Measurements from ENCODE around the gene VCAM1. TPM values are rescaled to one million over a fixed set of nuclear protein-coding genes. Genes with fewer than 3 reads are reported as not detected.

VCAM1 gene, protein sequence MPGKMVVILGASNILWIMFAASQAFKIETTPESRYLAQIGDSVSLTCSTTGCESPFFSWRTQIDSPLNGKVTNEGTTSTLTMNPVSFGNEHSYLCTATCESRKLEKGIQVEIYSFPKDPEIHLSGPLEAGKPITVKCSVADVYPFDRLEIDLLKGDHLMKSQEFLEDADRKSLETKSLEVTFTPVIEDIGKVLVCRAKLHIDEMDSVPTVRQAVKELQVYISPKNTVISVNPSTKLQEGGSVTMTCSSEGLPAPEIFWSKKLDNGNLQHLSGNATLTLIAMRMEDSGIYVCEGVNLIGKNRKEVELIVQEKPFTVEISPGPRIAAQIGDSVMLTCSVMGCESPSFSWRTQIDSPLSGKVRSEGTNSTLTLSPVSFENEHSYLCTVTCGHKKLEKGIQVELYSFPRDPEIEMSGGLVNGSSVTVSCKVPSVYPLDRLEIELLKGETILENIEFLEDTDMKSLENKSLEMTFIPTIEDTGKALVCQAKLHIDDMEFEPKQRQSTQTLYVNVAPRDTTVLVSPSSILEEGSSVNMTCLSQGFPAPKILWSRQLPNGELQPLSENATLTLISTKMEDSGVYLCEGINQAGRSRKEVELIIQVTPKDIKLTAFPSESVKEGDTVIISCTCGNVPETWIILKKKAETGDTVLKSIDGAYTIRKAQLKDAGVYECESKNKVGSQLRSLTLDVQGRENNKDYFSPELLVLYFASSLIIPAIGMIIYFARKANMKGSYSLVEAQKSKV
- 1 to 10 TPM; 6.4 to 7.0 TPM for total RNA-seq

DNA sequence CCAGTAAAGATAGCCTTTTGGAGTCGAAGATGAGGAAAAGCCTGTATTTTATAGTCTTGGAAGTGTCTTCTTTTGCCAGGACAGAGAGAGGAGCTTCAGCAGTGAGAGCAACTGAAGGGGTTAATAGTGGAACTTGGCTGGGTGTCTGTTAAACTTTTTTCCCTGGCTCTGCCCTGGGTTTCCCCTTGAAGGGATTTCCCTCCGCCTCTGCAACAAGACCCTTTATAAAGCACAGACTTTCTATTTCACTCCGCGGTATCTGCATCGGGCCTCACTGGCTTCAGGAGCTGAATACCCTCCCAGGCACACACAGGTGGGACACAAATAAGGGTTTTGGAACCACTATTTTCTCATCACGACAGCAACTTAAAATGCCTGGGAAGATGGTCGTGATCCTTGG is at the start of gene VCAM1:
VCAM1 (plus strand) TSS at position 253 of the 400 bp plus-strand sequence; CDS start at position 372, 119 bp downstream.
- Histone ChIP-seq H3K27me3 (no peaks in the 10 kb centered on the region), H3K36me3 (no peaks in the 10 kb centered on the region), H3K4me3 (peak within 1 kb of the TSS; percentile 7 to 31), H3K9me3 (no peaks in the 10 kb centered on the region), H3K27ac (peak within 1 kb of the TSS in 1 of 2 donors; percentile 4), H3K4me1 (peaks cover 0 to 4% of the 10 kb centered on the region in 2 donors)
- no peak for DNase-seq (ENCODE audit: low spot score)
- TF ChIP-seq, protein P1, sequence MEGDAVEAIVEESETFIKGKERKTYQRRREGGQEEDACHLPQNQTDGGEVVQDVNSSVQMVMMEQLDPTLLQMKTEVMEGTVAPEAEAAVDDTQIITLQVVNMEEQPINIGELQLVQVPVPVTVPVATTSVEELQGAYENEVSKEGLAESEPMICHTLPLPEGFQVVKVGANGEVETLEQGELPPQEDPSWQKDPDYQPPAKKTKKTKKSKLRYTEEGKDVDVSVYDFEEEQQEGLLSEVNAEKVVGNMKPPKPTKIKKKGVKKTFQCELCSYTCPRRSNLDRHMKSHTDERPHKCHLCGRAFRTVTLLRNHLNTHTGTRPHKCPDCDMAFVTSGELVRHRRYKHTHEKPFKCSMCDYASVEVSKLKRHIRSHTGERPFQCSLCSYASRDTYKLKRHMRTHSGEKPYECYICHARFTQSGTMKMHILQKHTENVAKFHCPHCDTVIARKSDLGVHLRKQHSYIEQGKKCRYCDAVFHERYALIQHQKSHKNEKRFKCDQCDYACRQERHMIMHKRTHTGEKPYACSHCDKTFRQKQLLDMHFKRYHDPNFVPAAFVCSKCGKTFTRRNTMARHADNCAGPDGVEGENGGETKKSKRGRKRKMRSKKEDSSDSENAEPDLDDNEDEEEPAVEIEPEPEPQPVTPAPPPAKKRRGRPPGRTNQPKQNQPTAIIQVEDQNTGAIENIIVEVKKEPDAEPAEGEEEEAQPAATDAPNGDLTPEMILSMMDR (IDR thresholded peaks at IDR 0.05), result no peak

DNA sequence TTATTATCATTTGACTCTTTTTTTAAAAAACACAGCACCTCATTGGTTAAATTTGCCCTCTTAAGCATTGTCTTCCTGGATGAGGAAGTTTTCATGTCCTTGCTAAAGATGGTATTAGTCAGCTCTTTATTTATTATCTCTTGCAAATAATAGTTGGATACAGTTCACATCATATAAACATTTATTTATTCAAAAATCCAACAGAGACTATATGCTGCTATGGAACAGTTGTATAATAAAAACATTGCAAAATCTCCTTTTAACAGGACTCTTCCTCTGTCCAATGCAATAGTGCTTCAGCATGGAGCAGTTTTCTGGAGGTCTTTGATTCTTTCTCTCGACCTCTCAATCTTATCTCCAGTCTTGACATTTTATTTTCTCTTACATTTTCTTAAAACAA is 49.5 kb upstream of the VCAM1 start:
- Histone ChIP-seq H3K27me3 (no peaks in the 10 kb centered on the region), H3K9me3 (peaks cover 0 to 11% of the 10 kb centered on the region in 2 donors), H3K36me3 (no peaks in the 10 kb centered on the region), H3K4me1 (no peaks in the 10 kb centered on the region), H3K27ac (no peak overlapping the region), H3K4me3 (no peak overlapping the region)
- TF ChIP-seq, protein P1 (IDR thresholded peaks at IDR 0.05), result no peak
- no peak for DNase-seq (ENCODE audit: low spot score)

DNA sequence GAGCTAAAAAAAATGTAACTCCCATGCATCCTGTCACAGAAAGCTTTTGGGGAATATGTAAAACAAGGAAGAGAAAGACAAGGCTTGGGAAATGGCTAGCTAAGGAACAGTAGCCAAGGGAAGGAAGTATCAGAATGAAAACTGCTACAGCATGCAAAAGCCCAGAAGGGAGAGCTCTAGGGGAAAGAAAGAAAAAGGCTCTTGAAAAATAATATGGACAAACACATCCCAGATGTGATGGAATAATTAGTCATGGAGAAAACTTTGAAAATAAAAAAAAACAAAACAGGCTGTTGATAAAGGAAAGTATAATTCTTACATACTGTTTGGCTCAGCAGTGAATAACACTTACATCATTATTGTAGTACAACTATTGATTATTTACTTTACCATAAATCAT is 47.9 kb upstream of the VCAM1 start:
- peaks cover 0 to 13% of the 10 kb centered on the region in 2 donors for H3K9me3 ChIP-seq
- no peaks in the 10 kb centered on the region for H3K36me3 ChIP-seq
- no peaks in the 10 kb centered on the region for H3K27me3 ChIP-seq
- TF ChIP-seq, protein P1 (IDR thresholded peaks at IDR 0.05), result no peak
- DNase-seq (ENCODE audit: low spot score), result no peak
- H3K4me1 ChIP-seq, result no peaks in the 10 kb centered on the region
- no peak overlapping the region for H3K4me3 ChIP-seq
- H3K27ac ChIP-seq, result no peak overlapping the region

DNA sequence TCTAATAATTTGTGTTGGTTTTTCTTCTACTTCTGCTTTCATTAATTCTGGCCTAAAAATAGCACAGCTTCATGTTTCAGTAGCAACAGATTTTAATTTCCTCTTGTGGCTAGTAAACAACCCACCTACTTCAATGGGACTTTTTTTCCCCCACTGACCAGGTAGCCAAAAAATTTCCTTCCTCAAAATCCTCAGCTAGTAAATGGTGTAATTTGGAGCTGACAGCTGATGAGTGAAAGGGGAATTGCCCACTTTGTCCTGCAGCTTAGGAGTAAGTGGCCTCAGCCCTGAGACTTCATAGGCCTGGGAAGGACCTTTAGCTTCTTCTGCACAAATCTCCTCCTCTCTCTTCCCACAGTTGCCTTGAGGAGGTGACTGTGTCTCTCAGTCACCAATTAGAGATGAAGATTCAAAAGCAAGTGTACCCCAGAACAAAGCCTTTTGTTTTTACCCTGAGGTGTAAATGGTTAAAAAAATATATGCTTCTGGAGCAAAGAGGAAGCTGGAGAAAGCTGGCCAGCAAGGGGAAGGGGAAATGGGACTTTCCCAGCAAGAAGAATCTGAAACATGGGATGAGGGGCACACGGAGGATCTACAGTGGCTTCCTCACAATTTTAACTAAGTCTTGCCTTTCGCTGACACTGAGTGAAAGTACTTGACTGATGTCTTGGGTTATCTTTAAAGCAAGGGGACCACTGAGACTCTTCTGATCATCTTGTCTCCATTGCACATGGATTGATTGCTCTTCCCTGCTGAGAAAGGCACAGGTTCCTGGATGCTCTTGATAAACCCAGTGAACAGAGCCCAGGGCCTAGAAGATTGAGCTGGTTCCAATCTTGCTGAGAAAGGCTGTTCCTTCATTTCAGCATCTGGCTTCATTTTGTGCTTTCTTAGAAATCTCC is 35.8 kb upstream of the VCAM1 start:
- H3K27me3 ChIP-seq, result no peaks in the 10 kb centered on the region
- TF ChIP-seq, protein P1 (IDR thresholded peaks at IDR 0.05), result no peak
- no peaks in the 10 kb centered on the region for H3K36me3 ChIP-seq
- H3K9me3 ChIP-seq, result peaks cover 0 to 12% of the 10 kb centered on the region in 2 donors
- DNase-seq (ENCODE audit: low spot score), result no peak
- H3K27ac ChIP-seq, result no peak overlapping the region
- no peaks in the 10 kb centered on the region for H3K4me1 ChIP-seq
- H3K4me3 ChIP-seq, result no peak overlapping the region

DNA sequence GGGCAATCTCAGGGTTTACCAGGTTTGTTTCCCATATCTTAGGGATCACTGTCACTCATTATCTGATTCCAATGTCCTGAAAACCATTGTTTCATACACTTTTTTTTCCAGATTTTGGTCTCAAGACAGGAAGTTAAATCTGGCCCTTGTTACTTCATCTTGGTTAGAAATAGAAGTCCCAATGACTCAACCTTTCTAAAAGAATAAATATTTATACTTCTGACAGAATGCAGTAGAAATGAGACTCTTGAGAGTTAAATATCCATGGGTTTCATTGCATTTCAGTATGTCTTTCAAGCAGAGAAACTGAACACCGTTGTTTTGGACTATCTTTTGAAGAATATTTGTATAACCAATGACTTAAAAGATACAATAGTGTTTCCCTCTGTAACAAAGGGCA is 19.8 kb upstream of the VCAM1 start:
- Histone ChIP-seq H3K9me3 (peaks cover 0 to 12% of the 10 kb centered on the region in 2 donors), H3K36me3 (no peaks in the 10 kb centered on the region), H3K27ac (no peak overlapping the region), H3K4me3 (no peak overlapping the region), H3K4me1 (no peaks in the 10 kb centered on the region), H3K27me3 (no peaks in the 10 kb centered on the region)
- no peak for DNase-seq (ENCODE audit: low spot score)
- TF ChIP-seq, protein P1 (IDR thresholded peaks at IDR 0.05), result no peak

Measured in right atrium auricular region (tissue), 2 donors.